Activated B cell treated with CpG ODN at 0.5 μM for 24 hours (primary cell): ENCODE measurements around the gene CARS1. TPM values are rescaled to one million over a fixed set of nuclear protein-coding genes. Genes with fewer than 3 reads are reported as not detected.

Experiments
- ATAC-seq: fragments of 200-7000 bp; cut with Tn5 transposase; one replicate; pipeline ENCODE4 v1.10.0; 2021; ENCODE audit warnings: low read depth, mild to moderate bottlenecking, moderate library complexity
- CTCF ChIA-PET: fragments of 350-600 bp; sonication (Branson Sonifier 250); formaldehyde crosslinking; loops from one replicate; lab custom pipeline; 2021; ENCODE audit warnings: antibody characterized with exemption; lab: Charles Lee
- POLR2A ChIA-PET: fragments of 350-600 bp; sonication (Branson Sonifier 250); formaldehyde crosslinking; loops from one replicate; lab custom pipeline; 2021; ENCODE audit warnings: antibody characterized with exemption; lab: Charles Lee
- DNase-seq: peaks from one replicate; pipeline ENCODE4 v3.0.0; 2022
- H3K27ac Mint-ChIP-seq: one replicate; pipeline ENCODE4 v1.8.0; 2020; ENCODE audit warnings: mixed read lengths
- H3K27me3 Mint-ChIP-seq: one replicate; pipeline ENCODE4 v1.8.0; 2021; ENCODE audit warnings: mixed read lengths
- H3K36me3 Mint-ChIP-seq: one replicate; pipeline ENCODE4 v1.8.0; 2021; ENCODE audit warnings: low read depth, mixed read lengths
- H3K4me1 Mint-ChIP-seq: one replicate; pipeline ENCODE4 v1.8.0; 2021; ENCODE audit warnings: mixed read lengths
- H3K4me3 Mint-ChIP-seq: one replicate; pipeline ENCODE4 v1.8.0; 2020; ENCODE audit warnings: mild to moderate bottlenecking, mixed read lengths
- H3K9me3 Mint-ChIP-seq: one replicate; pipeline ENCODE4 v1.8.0; 2020; ENCODE audit warnings: mixed read lengths
- CTCF ChIP-seq: fragments of 200-600 bp; IDR thresholded peaks from one replicate; pipeline ENCODE4 v1.8.0; 2022; ENCODE audit warnings: antibody characterized with exemption, mild to moderate bottlenecking
- intact Hi-C: fragments of 100-400 bp; cut with micrococcal nuclease; formaldehyde crosslinking; loops from one replicate; pipeline ENCODE4 v1.15.1; 2024
- total RNA-seq: library from RNA; stranded (reverse); gene quantifications from 2 replicates; pipeline ENCODE4 v1.2.3, GENCODE V29; 2022

The CARS1 gene
- total RNA-seq, 1 donor from 2014 or later, result 110 TPM

- Mint-ChIP-seq H3K36me3 (peaks cover 51% of the 10 kb centered on the region), H3K4me3 (no peak overlapping the region), H3K9me3 (no peaks in the 10 kb centered on the region), H3K27me3 (no peaks in the 10 kb centered on the region), H3K4me1 (no peaks in the 10 kb centered on the region), H3K27ac (no peak overlapping the region)
- TF ChIP-seq CTCF, result no peak
- no peak for DNase-seq
- ATAC-seq, result no peak
- CTCF ChIA-PET, result no interaction called here
- POLR2A ChIA-PET, result no interaction called here
- intact Hi-C loops, result loop anchor here (10.0 kb wide), 1 partner anchor 555 kb away; the partner anchor contains the start of genes KCNQ1 and TRPM5
These were observed 57.7 kb downstream of the CARS1 start for GRCh38 chr11:2999464-2999998.

GRCh38 chr11:2998073-2998850, 59.0 kb downstream of the CARS1 start:
- no peak for TF ChIP-seq CTCF
- H3K9me3 Mint-ChIP-seq, result no peaks in the 10 kb centered on the region
- no peaks in the 10 kb centered on the region for H3K27me3 Mint-ChIP-seq
- H3K36me3 Mint-ChIP-seq, result peaks cover 39% of the 10 kb centered on the region
- ChIA-PET CTCF (interaction anchor here (1.5 kb wide), 1 partner anchor 93 kb away, joined by 4 read pairs; no protein-coding TSS in a partner anchor), POLR2A (interaction anchor here (0.6 to 0.7 kb wide), 2 partner anchors 8 to 65 kb away, joined by 5 to 13 read pairs; no protein-coding TSS in a partner anchor)
- H3K4me3 Mint-ChIP-seq, result no peak overlapping the region
- intact Hi-C loops, result loop anchor here (10.0 kb wide), 1 partner anchor 553 kb away; the partner anchor contains the start of genes KCNQ1 and TRPM5
- H3K27ac Mint-ChIP-seq, result no peak overlapping the region
- DNase-seq (no peak), ATAC-seq (no peak)
- H3K4me1 Mint-ChIP-seq, result no peaks in the 10 kb centered on the region

GRCh38 chr11:2997406-2997805, 59.8 kb downstream of the CARS1 start:
- H3K4me1 Mint-ChIP-seq, result no peaks in the 10 kb centered on the region
- no peak for DNase-seq
- H3K4me3 Mint-ChIP-seq, result no peak overlapping the region
- POLR2A ChIA-PET, result no interaction called here
- intact Hi-C loops, result loop anchor here (10.0 kb wide), 1 partner anchor 553 kb away; the partner anchor contains the start of genes KCNQ1 and TRPM5
- ATAC-seq, result no peak
- no peak for TF ChIP-seq CTCF
- H3K27me3 Mint-ChIP-seq, result no peaks in the 10 kb centered on the region
- peaks cover 33% of the 10 kb centered on the region for H3K36me3 Mint-ChIP-seq
- no peaks in the 10 kb centered on the region for H3K9me3 Mint-ChIP-seq
- CTCF ChIA-PET, result interaction anchor here (1.5 kb wide), 1 partner anchor 94 kb away, joined by 4 read pairs; no protein-coding TSS in a partner anchor
- no peak overlapping the region for H3K27ac Mint-ChIP-seq

GRCh38 chr11:2996976-2997375, 60.2 kb downstream of the CARS1 start:
- peaks cover 34% of the 10 kb centered on the region for H3K36me3 Mint-ChIP-seq
- no peak overlapping the region for H3K27ac Mint-ChIP-seq
- peaks cover 2% of the 10 kb centered on the region for H3K4me1 Mint-ChIP-seq
- DNase-seq (no peak), ATAC-seq (no peak)
- intact Hi-C loops, result loop anchor here (10.0 kb wide), 1 partner anchor 552 kb away; the partner anchor contains the start of genes KCNQ1 and TRPM5
- no peak for TF ChIP-seq CTCF
- CTCF ChIA-PET, result interaction anchor here (1.5 kb wide), 1 partner anchor 95 kb away, joined by 4 read pairs; no protein-coding TSS in a partner anchor
- H3K4me3 Mint-ChIP-seq, result no peak overlapping the region
- H3K9me3 Mint-ChIP-seq, result no peaks in the 10 kb centered on the region
- POLR2A ChIA-PET, result no interaction called here
- H3K27me3 Mint-ChIP-seq, result no peaks in the 10 kb centered on the region
